Immature natural killer cell (primary cell): ENCODE results near the gene POLN. TPM values are rescaled to one million over a fixed set of nuclear protein-coding genes. Genes with fewer than 3 reads are reported as not detected.

ENCODE experiments used
- DNase-seq, 3 donors: peaks; one replicate each; pipeline ENCODE4 v3.0.0; 2022; ENCODE audit warnings: mixed read lengths in 1 of 3
- H3K27ac Mint-ChIP-seq, 6 donors: one replicate each; pipeline ENCODE4 v1.8.0; 2020; ENCODE audit warnings: mixed read lengths in 6 of 6, mild to moderate bottlenecking in 5 of 6, inconsistent platforms in 4 of 6, moderate library complexity in 3 of 6
- H3K27me3 Mint-ChIP-seq, 3 donors: one replicate each; pipeline ENCODE4 v1.8.0; 2020 to 2021; ENCODE audit warnings: low read depth in 3 of 3, mild to moderate bottlenecking in 3 of 3, mixed read lengths in 3 of 3, moderate library complexity in 3 of 3, inconsistent platforms in 1 of 3
- H3K36me3 Mint-ChIP-seq, 3 donors: one replicate each; pipeline ENCODE4 v1.8.0; 2020; ENCODE audit warnings: mixed read lengths in 3 of 3, inconsistent platforms in 2 of 3, mild to moderate bottlenecking in 2 of 3
- H3K4me1 Mint-ChIP-seq, 2 donors: one replicate each; pipeline ENCODE4 v1.8.0; 2020; ENCODE audit warnings: inconsistent platforms in 2 of 2, mild to moderate bottlenecking in 2 of 2, mixed read lengths in 2 of 2, moderate library complexity in 1 of 2
- H3K4me3 Mint-ChIP-seq, 5 donors: one replicate each; pipeline ENCODE4 v1.8.0; 2020; ENCODE audit warnings: mild to moderate bottlenecking in 5 of 5, mixed read lengths in 5 of 5, inconsistent platforms in 3 of 5, moderate library complexity in 3 of 5
- H3K9me3 Mint-ChIP-seq, 6 donors: one replicate each; pipeline ENCODE4 v1.8.0; 2020; ENCODE audit warnings: mild to moderate bottlenecking in 6 of 6, mixed read lengths in 6 of 6, inconsistent platforms in 4 of 6, moderate library complexity in 3 of 6
- polyA plus RNA-seq, 3 donors: library from polyadenylated mRNA; unstranded; fragments of 300-500 nt; fragmentation: Illumina TruSeq; gene quantifications; one replicate each; pipeline ENCODE4 v1.2.3, GENCODE V29; 2021

Gene POLN
- polyA plus RNA-seq, 3 donors from 2014 or later = 0.41 to 1.6 TPM; not detected in 1

DNA sequence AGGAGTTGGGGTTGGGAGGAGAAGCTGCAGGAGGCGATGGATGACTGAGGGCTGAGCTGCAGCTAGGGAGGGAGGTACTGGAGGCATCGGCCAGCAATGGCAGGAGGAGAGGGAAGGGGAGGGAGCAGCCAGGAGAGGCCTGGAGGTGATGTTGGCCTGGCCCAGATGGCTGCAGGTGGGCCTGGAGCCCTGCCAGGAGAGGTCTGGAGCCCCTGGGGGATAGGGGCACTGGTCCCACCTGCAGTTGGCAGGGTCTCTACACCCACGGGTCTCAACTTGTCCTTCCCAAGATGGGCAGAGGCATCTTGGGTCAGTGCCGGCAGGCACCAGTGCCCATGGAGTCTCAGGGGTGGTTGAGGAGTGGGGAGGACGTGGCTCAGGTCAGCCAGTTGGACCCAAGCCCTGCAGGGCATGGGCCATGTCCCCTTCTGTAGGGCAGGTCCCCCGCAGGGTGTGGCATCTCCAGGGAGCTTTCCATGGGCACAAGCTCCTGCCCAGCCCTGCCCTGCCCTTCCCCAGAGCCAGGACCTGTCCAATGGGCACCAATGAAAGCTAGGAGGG, 22.6 kb upstream of the POLN start:
- peaks cover 0 to 3% (median 2%) of the 10 kb centered on the region in 3 donors for H3K36me3 Mint-ChIP-seq
- H3K27me3 Mint-ChIP-seq = peaks cover 2 to 3% (median 2%) of the 10 kb centered on the region in 3 donors
- no peaks in the 10 kb centered on the region for H3K9me3 Mint-ChIP-seq
- no peak for DNase-seq
- no peak overlapping the region for H3K4me3 Mint-ChIP-seq
- H3K27ac Mint-ChIP-seq = peak overlapping the region in 1 of 6 donors; percentile 68
- peaks cover 0 to 9% of the 10 kb centered on the region in 2 donors for H3K4me1 Mint-ChIP-seq

DNA sequence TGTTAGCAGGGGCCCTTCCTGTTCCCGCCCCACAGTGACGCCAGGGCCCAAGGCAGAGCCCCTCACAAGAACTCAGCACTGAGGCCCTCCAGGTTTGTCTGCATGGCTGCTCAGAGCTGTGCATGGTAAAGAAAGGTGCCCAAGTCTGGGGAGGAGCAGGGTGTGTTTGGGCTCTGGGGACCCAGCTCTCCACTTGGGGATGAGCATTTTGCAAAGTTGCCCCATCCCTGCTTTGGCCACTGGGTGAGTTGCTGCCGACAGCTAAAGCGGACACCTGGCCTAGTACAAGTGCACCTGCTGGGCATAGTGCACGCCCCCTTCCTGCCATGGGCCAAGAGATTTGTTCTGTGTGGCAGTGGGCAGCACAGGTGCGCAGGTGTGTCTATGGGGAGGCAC, 22.0 kb upstream of the POLN start:
- H3K27me3 Mint-ChIP-seq = peaks cover 2 to 3% (median 3%) of the 10 kb centered on the region in 3 donors
- DNase-seq = no peak

DNA sequence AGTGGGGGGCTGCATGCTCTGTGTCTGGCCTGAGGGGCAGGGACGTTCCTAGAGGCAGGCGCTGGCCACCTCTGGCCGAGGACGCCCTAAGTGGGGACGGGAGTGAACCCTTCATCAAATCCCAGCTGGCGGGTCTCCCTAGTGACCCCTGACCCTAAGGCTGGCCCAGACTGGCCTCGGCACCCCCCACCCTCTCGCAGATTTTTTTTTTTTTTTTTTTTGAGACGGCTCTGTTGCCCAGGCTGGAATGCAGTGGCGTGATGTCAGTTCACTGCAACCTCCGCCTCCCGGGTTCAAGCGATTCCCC, 21.0 kb upstream of the POLN start:
- peak overlapping the region; percentile 75 to 84 (median 78) for H3K4me3 Mint-ChIP-seq
- H3K27ac Mint-ChIP-seq = peak overlapping the region; percentile 70 to 91 (median 79)
- peaks cover 0 to 9% of the 10 kb centered on the region in 2 donors for H3K4me1 Mint-ChIP-seq
- no peaks in the 10 kb centered on the region for H3K9me3 Mint-ChIP-seq
- no peaks in the 10 kb centered on the region for H3K36me3 Mint-ChIP-seq
- H3K27me3 Mint-ChIP-seq = peaks cover 2 to 5% (median 3%) of the 10 kb centered on the region in 3 donors
- no peak for DNase-seq

More for the DNA sequence above, 22.0 kb upstream of the POLN start:
- Mint-ChIP-seq H3K36me3 (no peaks in the 10 kb centered on the region), H3K4me3 (peak overlapping the region in 3 of 5 donors; percentile 44 to 84 (median 78)), H3K4me1 (peaks cover 0 to 9% of the 10 kb centered on the region in 2 donors), H3K9me3 (no peaks in the 10 kb centered on the region), H3K27ac (peak overlapping the region in 3 of 6 donors; percentile 61 to 75 (median 68))

DNA sequence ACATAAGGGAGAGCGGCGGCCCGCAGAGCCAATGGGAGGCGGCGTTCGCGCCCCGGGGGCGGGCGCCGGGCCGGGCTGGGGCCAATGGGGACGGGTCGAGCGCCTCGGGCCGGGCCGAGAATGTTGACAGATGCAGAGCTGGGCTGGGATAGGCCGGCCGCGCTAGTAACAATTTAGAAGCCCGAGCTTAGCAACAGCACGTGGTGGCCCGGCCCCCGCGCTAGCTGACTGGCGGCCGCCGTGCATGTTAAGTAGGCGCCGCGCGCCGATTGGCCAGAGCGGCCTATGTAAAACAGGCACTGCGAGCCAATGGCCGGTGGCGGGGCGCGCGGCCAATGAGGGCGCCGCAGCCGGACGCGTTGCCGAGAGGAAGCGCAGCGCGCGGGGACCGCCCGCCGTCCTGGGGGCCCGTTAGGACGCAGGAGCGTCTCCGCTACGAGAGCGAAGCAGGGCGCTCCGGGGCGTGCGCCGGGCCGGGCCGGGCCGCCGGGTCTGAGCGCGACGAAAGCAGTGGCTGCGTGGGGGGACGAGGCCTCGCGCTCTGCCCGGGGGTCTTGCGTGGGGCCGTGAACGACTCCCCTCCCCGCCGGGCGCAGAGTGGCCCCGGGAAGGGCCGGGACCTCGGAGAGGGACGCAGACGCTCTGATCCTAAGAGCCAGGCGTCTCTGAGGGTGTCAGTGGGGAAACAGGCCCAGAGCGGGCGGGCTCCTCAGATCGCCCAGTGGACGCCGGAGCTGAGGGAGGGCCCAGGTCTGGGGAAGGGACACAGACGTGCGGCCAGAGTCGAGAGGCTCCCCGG, 20.4 kb upstream of the POLN start:
- H3K27ac Mint-ChIP-seq = peak overlapping the region; percentile 70 to 91 (median 84)
- DNase-seq = peak; percentile 99
- peak overlapping the region; percentile 78 to 84 (median 78) for H3K4me3 Mint-ChIP-seq
- peaks cover 3 to 8% (median 8%) of the 10 kb centered on the region in 3 donors for H3K27me3 Mint-ChIP-seq
- H3K36me3 Mint-ChIP-seq = no peaks in the 10 kb centered on the region
- no peaks in the 10 kb centered on the region for H3K9me3 Mint-ChIP-seq
- peaks cover 0 to 9% of the 10 kb centered on the region in 2 donors for H3K4me1 Mint-ChIP-seq

DNA sequence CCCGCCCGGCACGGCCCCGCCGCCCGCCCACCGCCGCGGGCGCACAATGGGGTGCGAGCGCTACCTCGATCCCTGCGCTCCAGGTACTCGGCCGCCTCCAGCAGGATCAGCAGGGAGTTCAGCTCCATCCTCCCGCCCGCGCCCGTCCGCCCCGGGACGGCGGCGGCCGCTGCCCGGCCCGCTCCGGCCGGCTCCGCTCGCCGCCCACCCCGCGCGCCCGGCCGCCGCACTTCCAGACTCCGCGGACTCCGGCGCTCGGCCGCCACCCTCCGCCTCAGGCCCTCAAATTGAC, 19.9 kb upstream of the POLN start, which contains the start of gene MXD4:
MXD4 (minus strand) TSS at position 257 of the 292 bp plus-strand sequence; CDS start at position 128, 129 bp downstream.
- no peak for DNase-seq
- Mint-ChIP-seq H3K9me3 (no peaks in the 10 kb centered on the region), H3K36me3 (no peaks in the 10 kb centered on the region), H3K27me3 (peaks cover 3 to 9% (median 9%) of the 10 kb centered on the region in 3 donors), H3K4me3 (peak within 1 kb of the TSS; percentile 78 to 84 (median 78)), H3K4me1 (peaks cover 0 to 9% of the 10 kb centered on the region in 2 donors), H3K27ac (peak within 1 kb of the TSS; percentile 70 to 91 (median 84))

DNA sequence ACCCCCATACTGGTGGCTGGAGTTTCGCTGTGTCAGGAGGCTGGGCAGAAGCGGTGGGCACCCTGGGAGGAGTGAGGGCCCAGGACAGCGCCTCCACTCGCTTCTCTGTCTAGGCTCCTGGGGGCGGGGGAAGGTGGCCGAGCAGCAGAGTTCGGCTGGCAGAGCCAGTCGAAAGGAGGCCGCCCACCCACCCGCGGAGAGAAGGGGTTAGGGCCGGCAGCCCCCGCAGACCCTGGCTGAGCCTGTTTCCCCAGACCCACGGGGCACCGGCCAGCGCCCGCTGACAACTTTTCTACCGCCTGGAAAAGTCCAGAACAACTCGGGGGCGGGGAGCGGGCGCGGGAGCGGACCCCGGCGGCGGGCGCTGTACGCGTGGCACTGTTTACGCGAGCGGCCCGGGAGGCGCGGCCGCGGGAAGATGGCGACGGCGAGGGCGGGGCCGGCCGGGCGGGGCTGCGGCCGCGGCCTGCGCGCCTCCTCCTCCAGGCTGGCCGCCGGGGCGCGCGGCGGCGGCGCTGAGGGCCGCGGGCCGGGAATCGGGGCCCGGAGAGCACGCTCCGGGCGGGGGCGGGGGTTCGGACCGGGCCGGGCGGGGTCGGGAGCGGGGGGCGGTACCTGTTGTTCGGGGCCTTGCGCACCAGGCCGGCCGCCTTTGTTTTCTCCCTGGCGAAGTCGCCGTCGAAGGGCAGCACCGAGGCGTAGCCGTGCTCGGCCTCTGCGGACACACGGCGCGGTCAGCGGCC, 19.4 kb upstream of the POLN start:
- DNase-seq = peak; percentile 55 to 67 (median 66)
- peaks cover 3 to 10% (median 9%) of the 10 kb centered on the region in 3 donors for H3K27me3 Mint-ChIP-seq
- peak overlapping the region; percentile 41 to 84 (median 61) for H3K4me3 Mint-ChIP-seq
- H3K4me1 Mint-ChIP-seq = peaks cover 0 to 9% of the 10 kb centered on the region in 2 donors
- H3K36me3 Mint-ChIP-seq = no peaks in the 10 kb centered on the region
- H3K9me3 Mint-ChIP-seq = no peaks in the 10 kb centered on the region
- peak overlapping the region in 4 of 6 donors; percentile 19 to 75 (median 50) for H3K27ac Mint-ChIP-seq

DNA sequence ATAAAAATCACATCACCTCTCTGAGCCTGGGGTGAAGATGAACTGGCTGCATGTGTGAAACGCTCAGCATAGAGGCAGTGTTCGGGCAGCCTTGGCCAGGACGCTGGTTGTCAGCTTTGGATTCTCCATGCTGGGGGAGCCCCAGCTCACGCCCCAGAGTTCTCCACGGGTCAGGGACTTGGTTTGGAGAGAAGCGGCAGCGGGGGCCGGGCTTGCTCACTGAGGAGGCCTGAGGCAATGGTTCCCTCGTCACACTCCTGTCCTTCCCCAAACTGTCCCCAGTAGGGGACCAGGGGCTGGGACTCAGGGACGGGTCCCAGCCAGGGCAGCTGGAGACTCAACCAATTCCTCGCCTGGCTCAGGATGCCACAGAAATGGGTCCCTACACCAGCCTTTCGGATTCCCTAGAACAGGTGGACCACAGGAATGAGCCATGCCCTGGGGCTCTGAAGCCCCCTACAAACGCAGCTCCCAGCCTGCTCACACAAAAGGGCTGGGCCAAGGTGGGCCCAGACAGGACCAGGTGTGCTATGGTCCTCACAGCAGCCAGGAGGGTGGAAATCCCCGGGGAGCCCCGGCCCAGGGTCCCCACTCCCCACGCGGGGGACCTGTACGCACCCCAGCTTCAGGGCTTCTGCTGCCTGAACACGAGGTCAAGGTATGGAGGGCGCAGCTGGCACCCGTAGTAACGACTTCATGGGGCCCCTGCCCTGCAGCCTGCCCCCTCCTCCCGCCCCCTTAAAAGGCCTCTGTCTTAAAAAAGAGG, 18.6 kb upstream of the POLN start:
- Mint-ChIP-seq H3K36me3 (no peaks in the 10 kb centered on the region), H3K4me1 (peaks cover 0 to 9% of the 10 kb centered on the region in 2 donors), H3K9me3 (no peaks in the 10 kb centered on the region), H3K4me3 (peak overlapping the region; percentile 41 to 74 (median 61)), H3K27ac (peak overlapping the region in 5 of 6 donors; percentile 16 to 71 (median 28)), H3K27me3 (peaks cover 3 to 12% (median 11%) of the 10 kb centered on the region in 3 donors)
- no peak for DNase-seq

DNA sequence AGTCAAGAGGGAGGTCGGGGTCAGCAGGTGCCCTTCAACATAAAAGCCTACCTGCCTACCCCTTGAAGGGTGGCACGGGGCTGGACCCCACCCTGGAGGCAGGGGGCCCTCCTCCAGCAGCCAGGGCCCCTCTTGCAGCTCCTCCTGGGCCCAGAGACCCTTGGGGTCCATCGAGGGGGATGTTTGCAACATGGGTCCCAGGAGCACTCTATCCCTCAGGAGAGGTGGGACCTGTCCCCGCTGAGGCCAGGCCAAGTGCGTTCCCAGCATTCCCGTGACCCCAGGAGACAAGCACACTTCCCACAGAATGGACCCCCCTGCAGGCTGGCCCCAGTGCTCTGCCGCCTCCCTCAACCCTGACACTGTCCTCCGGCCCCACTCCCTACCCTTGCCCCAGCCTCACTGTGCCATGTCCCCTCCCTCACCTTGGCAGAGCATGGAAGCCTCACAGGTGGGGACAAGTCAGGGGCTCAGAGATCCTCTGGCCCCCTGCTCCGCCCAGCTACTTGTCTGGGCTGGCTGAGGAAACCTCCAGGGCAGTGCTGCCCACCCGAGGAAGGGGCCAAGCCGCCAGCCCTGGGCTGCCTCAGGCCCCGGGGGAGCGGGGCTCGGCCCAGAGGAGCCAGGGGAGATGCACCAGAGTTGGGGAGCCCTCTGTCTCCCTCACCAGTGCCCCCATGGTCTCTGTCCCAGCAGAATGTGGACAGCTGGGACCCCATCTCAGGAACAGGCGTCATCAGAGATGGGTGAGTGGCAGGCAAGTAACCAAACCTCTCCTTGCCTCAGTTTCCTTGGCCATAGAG, 17.8 kb upstream of the POLN start:
- Mint-ChIP-seq H3K27me3 (peaks cover 7 to 18% (median 15%) of the 10 kb centered on the region in 3 donors), H3K4me1 (peaks cover 2 to 15% of the 10 kb centered on the region in 2 donors), H3K9me3 (no peaks in the 10 kb centered on the region), H3K27ac (peak overlapping the region in 3 of 6 donors; percentile 16 to 31 (median 25)), H3K36me3 (peaks cover 0 to 3% (median 0%) of the 10 kb centered on the region in 3 donors), H3K4me3 (peak overlapping the region; percentile 41 to 74 (median 61))
- no peak for DNase-seq

DNA sequence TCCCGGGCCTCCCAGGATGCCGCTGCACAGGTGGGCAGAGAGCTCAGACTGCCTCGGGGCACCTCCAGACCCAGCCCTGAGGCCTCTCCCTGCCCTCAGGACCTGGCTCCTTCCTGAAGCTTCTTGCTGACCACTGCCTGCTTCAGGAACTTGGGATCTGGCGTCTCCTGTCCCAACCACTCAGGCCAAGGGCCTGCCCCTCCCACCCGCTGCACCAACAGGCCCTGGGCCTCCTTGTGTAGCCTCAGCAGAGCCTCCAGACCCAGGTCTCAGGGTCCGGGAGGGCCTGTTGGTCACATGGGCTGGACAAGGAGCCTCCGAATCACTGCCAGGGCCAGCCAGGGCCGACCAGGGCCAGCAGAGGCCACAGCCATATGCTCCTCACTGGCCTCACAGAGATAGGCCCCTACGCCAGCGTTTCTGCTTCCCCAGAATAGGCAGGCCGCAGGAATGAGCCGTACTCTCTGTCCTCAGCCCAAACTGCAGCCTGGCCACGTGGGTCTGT, 17.2 kb upstream of the POLN start:
- peak overlapping the region in 1 of 5 donors; percentile 33 for H3K4me3 Mint-ChIP-seq

DNA sequence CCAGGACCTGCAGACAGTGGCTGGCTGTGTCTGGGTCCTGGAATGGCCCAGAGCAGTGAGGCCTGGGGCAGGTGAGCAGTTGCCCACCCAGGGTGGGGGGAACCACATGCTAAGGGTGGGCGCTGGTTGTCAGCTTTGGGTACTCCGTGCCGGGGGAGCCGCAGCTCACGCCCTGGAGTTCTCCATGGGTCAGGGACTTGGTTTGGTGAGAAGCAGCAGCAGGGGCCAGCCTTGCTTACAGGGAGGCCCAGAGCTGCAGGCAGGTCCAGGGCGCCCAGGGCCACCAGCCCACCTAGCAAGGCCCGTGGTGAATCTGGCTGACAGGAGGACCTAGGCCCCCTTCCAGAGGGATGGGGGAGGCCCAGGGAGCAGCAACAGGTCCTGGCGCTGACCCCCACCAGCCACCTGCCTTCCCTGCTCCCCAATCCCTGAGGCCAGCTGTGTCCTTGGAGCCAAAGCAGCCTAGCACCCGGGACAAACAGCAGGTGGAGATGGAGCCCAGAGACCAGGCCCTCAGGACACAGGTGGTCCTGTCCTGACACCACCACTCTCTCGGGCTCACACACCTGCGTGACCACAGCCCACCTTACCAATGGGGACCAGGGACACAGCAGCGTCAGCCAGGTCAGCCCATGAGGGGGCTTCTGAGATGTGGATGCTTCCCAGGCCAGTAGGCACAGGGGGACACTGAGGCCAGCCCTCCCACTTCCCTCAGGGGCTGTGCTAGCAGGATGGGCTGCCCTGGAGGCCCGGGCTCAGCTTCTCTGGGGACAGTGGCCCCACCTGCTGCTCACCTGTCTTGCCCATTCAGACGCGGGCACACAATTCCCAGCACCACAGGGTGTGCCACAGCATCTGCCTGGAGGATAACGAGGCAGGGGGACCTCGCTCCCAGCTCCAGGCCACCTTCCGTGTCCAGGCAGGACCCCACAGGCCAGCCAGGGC, 16.4 kb upstream of the POLN start:
- no peak overlapping the region for H3K4me3 Mint-ChIP-seq
- peaks cover 14 to 24% (median 14%) of the 10 kb centered on the region in 3 donors for H3K27me3 Mint-ChIP-seq
- peak overlapping the region in 1 of 6 donors; percentile 45 for H3K27ac Mint-ChIP-seq
- peaks cover 8 to 19% of the 10 kb centered on the region in 2 donors for H3K4me1 Mint-ChIP-seq
- H3K9me3 Mint-ChIP-seq = no peaks in the 10 kb centered on the region
- peaks cover 5 to 12% (median 6%) of the 10 kb centered on the region in 3 donors for H3K36me3 Mint-ChIP-seq
- no peak for DNase-seq

More for the DNA sequence above, 17.2 kb upstream of the POLN start:
- peak overlapping the region in 1 of 6 donors; percentile 45 for H3K27ac Mint-ChIP-seq
- no peaks in the 10 kb centered on the region for H3K9me3 Mint-ChIP-seq
- no peak for DNase-seq
- H3K4me1 Mint-ChIP-seq = peaks cover 8 to 21% of the 10 kb centered on the region in 2 donors
- peaks cover 5 to 9% (median 6%) of the 10 kb centered on the region in 3 donors for H3K36me3 Mint-ChIP-seq
- peaks cover 9 to 21% (median 15%) of the 10 kb centered on the region in 3 donors for H3K27me3 Mint-ChIP-seq

DNA sequence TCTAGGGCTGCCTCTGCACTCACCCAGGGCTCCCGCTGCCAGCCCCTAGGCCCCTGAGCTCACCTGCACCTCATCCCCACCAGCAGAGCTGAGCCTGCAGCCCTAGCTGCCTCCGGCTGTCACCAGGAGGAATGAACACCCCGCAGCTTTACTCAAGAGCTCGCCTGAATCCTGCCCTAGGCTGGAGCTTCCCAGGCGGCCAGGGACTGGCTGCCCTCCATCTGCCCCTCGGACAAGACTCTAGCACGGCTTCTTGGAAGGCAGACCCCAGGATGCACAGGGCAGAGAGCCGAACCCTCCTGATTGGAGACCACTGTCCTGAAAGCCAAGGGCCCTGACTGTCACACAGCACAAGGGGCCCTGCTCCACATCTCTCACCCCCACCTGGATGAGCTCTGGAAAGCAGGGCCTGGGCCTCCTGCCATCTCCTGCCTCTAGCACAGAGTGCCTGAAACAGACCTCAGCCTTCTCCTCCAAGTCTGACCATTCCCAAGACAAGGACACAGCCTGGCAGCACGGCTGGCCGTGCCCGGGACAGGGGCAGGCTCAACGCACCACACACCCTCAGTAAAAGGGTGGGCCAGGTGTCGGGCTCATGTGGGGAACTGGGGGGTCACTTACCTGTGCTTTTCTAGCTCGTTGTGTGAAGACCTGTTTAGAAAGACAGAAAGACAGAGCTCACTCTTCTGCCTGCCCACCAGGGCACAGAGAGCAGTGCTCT, 15.6 kb upstream of the POLN start:
- H3K27ac Mint-ChIP-seq = peak overlapping the region in 1 of 6 donors; percentile 50
- peaks cover 8 to 19% of the 10 kb centered on the region in 2 donors for H3K4me1 Mint-ChIP-seq
- H3K27me3 Mint-ChIP-seq = peaks cover 14 to 30% (median 16%) of the 10 kb centered on the region in 3 donors
- H3K36me3 Mint-ChIP-seq = peaks cover 5 to 12% (median 6%) of the 10 kb centered on the region in 3 donors
- no peak overlapping the region for H3K4me3 Mint-ChIP-seq
- no peaks in the 10 kb centered on the region for H3K9me3 Mint-ChIP-seq
- no peak for DNase-seq
